ENCODE results near the gene SEPTIN5.

SEPTIN5 gene

GRCh38 chr22:19734837-19735382, 20.6 kb downstream of the SEPTIN5 start:
- TF ChIP-seq, protein P1, sequence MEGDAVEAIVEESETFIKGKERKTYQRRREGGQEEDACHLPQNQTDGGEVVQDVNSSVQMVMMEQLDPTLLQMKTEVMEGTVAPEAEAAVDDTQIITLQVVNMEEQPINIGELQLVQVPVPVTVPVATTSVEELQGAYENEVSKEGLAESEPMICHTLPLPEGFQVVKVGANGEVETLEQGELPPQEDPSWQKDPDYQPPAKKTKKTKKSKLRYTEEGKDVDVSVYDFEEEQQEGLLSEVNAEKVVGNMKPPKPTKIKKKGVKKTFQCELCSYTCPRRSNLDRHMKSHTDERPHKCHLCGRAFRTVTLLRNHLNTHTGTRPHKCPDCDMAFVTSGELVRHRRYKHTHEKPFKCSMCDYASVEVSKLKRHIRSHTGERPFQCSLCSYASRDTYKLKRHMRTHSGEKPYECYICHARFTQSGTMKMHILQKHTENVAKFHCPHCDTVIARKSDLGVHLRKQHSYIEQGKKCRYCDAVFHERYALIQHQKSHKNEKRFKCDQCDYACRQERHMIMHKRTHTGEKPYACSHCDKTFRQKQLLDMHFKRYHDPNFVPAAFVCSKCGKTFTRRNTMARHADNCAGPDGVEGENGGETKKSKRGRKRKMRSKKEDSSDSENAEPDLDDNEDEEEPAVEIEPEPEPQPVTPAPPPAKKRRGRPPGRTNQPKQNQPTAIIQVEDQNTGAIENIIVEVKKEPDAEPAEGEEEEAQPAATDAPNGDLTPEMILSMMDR (IDR thresholded peaks at IDR 0.05): no peak

DNA sequence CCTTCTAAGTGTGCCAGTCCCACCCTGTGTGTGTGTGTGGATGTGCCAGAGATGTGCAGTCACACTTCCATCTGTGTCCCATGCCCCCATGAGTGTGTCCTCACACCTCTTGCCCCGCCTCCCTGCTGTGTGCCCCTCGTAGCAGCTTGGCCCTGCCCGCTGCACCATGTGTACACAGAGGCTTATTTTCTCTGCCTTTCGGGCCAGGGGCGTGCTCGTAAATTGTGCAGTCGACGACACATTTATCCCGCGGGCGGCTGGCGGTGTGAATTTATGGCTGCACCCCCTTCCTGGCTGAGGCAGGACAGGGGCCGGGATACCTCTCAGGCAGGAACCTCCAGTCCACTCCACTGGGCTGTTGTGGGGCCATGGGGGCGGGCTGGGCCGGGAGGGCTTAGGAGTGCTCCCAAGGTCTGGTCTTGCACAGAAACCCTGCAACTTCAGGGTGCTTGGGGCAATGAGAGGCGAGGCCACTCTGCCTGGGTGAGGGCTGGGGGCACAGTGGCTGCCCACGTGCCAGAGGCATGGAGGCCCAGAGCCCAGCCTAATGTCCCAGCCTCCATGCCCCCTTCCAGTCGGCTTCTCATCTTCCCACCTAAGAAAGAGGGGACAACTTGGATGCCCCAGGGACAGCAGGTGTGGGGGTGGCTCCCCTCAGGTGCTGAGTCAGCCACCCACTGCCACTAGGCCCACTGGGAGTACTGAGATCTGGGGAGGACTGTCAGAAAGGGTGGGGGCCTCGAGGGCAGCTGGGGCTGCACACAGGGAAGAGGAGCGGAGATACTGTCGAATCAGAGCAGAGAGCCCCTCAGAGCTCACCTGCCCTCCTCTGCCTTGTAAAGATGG, 21.6 kb downstream of the SEPTIN5 start:
- TF ChIP-seq, protein P1 (IDR thresholded peaks at IDR 0.05): no peak

DNA sequence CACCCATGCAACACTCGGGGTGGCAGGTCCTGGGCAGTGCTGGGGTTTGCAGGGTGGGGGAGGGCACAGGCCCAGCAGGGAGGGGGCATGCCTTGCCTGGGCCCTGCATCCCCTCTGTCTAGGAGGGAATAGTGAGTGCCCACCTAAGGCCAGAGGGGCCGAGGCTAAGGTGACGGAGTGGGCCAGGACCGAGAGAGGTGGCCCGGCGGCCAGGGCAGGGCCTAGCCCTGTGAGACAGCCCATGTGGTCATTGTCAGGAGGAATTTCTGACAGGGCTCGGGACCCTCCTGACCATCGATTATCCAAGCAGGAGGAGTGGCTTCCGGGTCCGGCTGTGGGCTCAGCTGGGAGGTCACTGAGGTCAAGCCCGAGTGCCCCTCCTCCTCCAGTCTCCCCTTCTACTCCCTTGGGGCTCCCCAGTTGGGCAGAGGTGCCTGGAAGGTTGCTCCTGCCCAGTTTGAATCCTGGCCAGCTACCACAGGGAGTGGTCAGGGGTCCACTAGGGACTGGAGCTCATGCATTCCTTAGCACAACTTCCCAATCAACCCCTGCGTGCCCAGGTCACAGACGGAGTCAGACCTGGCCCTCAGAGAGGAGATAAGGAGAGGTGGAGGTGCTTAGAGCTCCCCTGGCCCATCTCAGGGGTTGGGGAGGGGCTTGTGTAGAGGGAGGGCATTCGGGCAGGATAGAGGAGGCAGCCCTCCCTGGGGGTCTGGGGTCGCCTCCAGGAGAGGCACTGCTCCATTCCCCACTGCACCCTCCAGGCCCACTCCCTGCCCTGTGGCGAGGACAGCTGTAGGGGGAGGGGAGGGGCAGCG, 23.8 kb downstream of the SEPTIN5 start:
- TF ChIP-seq, protein P1 (IDR thresholded peaks at IDR 0.05): no peak

GRCh38 chr22:19738664-19739447, 24.6 kb downstream of the SEPTIN5 start:
- TF ChIP-seq, protein P1 (IDR thresholded peaks at IDR 0.05): no peak

DNA sequence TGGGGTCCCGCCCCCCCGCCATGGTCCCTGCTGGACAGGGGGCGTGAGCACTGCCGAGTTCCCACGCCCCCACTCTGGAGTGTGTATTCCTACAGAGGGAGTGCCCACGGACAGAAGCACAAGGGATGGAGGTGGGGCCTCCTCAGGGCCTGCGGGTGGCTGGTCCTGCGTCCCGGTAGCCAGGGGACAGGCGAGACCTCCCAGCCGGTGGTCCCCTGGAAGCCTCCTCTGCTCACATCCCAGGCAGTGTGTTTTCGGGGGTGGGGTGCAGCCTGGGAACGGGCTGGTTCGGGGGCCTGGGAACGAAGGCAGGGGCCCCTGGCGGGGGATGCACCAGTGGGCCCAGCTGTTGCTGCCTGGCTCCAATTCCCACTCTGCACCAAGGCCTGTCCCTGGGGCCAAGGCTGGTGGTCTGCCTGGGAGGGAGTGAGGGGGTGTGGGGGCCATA, 25.2 kb downstream of the SEPTIN5 start:
- TF ChIP-seq, protein P1 (IDR thresholded peaks at IDR 0.05): no peak

DNA sequence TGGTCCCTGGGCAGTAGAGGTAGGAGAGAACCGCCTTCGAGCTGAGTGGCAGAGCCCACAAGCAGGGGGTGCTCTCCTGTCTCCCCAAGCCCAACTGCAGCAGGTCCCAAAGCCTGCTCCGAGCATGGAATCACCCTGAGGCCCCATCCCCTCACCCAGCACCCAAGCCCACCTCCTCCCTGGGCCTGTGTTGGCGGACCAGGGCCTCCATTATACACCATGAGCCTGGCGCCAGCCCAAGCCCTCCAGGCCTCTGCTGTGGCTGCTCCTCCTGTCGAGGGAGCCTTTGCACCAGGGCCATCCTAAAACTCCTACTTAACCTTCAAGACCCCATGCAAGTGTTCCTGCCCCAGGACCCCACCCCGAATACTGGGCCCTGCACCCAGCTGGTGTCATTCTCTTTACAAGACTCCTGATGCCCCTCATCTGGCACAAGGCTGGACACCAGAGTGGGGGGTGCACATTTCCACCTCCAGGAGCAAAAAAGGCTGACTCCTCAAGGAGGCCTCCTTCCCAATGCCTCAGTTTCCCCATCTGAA, 25.7 kb downstream of the SEPTIN5 start:
- TF ChIP-seq, protein P1 (IDR thresholded peaks at IDR 0.05): no peak

GRCh38 chr22:19740586-19740985, 26.3 kb downstream of the SEPTIN5 start:
- TF ChIP-seq, protein P1 (IDR thresholded peaks at IDR 0.05): no peak

Data from LNCAP (cell line).